Measurements from ENCODE around the gene DIS3L2. TPM values are rescaled to one million over a fixed set of nuclear protein-coding genes. Genes with fewer than 3 reads are reported as not detected.

The DIS3L2 gene
- total RNA-seq, 2 experiments from 2014 or later = 20.2 to 20.6 TPM

DNA sequence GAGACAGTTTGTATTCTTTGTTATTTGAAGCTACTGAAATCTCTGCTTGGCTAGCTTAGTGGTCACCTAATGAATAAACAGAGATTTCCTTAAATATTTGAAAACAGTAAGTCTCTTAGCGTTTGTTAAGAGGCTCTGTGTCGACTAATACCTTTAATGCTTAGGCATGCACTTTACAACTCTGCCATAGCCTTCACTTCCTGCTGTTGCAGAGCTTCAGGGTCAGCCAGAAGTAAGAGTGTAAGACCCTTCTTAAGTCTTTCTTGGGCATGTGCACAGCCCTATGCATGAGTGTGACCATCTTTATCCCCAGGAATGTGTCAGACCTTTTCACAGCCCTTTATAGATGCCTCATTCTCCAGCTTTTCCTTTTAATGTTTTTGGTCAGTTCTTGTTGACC lies 221.8 kb downstream of the DIS3L2 start:
- no peak for DNase-seq (ENCODE audit: low spot score)
- POLR2A ChIA-PET = interaction anchor here (0.7 kb wide), 1 partner anchor 66 kb away, joined by 3 read pairs; no protein-coding TSS in a partner anchor
- Histone ChIP-seq H3K4me2 (ENCODE audit: low read length) (no peak overlapping the region), H3K36me3 (ENCODE audit: insufficient read depth, low read length) (no peaks in the 10 kb centered on the region), H4K20me1 (ENCODE audit: insufficient read depth, low read length) (no peaks in the 10 kb centered on the region), H3K9me2 (ENCODE audit: insufficient read depth, low read length) (no peaks in the 10 kb centered on the region), H3K27ac (ENCODE audit: low read depth, low read length, poor library complexity, severe bottlenecking) (no peak overlapping the region), H3K4me1 (ENCODE audit: insufficient read depth, low read length, poor library complexity, severe bottlenecking) (no peaks in the 10 kb centered on the region), H2AFZ (ENCODE audit: low read length) (no peak overlapping the region), H3K79me2 (ENCODE audit: insufficient read depth, low read depth, low read length) (no peaks in the 10 kb centered on the region), H3K9me3 (ENCODE audit: low read length) (no peaks in the 10 kb centered on the region), H3K4me3 (ENCODE audit: low read depth, low read length, poor library complexity, severe bottlenecking) (no peak overlapping the region)
- BruUV-seq (replicated peaks) = no TSS peak
- TF ChIP-seq, protein P1, sequence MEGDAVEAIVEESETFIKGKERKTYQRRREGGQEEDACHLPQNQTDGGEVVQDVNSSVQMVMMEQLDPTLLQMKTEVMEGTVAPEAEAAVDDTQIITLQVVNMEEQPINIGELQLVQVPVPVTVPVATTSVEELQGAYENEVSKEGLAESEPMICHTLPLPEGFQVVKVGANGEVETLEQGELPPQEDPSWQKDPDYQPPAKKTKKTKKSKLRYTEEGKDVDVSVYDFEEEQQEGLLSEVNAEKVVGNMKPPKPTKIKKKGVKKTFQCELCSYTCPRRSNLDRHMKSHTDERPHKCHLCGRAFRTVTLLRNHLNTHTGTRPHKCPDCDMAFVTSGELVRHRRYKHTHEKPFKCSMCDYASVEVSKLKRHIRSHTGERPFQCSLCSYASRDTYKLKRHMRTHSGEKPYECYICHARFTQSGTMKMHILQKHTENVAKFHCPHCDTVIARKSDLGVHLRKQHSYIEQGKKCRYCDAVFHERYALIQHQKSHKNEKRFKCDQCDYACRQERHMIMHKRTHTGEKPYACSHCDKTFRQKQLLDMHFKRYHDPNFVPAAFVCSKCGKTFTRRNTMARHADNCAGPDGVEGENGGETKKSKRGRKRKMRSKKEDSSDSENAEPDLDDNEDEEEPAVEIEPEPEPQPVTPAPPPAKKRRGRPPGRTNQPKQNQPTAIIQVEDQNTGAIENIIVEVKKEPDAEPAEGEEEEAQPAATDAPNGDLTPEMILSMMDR (conservative IDR thresholded peaks at IDR 0.05; ENCODE audit: low read length) = no peak
- no peak for TF ChIP-seq EZH2phosphoT487 (IDR thresholded peaks at IDR 0.05; ENCODE audit: borderline replicate concordance, low read depth, low read length)
- intact Hi-C loops (cut with micrococcal nuclease; ENCODE audit: unreplicated experiment) = no loop called here
- CTCF ChIA-PET (ENCODE audit: unreplicated experiment) = no interaction called here

DNA sequence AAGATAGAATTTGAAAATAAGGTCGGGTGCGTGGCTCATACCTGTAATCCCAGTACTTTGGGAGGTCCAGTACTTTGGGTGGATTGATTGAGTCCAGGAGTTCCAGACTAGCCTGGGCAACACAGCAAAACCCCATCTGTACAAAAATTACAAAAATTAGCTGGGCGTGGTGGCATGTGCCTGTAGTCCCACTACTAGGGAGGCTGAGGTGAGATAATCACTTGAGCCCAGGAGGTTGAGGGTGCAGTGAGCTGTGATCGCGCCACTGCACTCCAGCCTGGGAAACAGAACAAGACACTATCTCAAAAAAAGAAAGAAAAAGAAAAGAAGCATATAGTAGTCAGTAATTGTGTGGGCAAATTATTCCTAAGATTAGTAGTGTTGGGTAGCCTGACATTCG lies 222.8 kb downstream of the DIS3L2 start:
- H2AFZ ChIP-seq (ENCODE audit: low read length) = no peak overlapping the region
- no peak overlapping the region for H3K4me2 ChIP-seq (ENCODE audit: low read length)
- no peak for DNase-seq (ENCODE audit: low spot score)
- H3K9me3 ChIP-seq (ENCODE audit: low read length) = no peaks in the 10 kb centered on the region
- intact Hi-C loops (cut with micrococcal nuclease; ENCODE audit: unreplicated experiment) = no loop called here
- H3K36me3 ChIP-seq (ENCODE audit: insufficient read depth, low read length) = no peaks in the 10 kb centered on the region
- no peaks in the 10 kb centered on the region for H4K20me1 ChIP-seq (ENCODE audit: insufficient read depth, low read length)
- H3K4me1 ChIP-seq (ENCODE audit: insufficient read depth, low read length, poor library complexity, severe bottlenecking) = no peaks in the 10 kb centered on the region
- POLR2A ChIA-PET = interaction anchor here (0.6 to 1.0 kb wide), 2 partner anchors 78 to 136 kb away, joined by 3 read pairs; no protein-coding TSS in a partner anchor
- no peak overlapping the region for H3K4me3 ChIP-seq (ENCODE audit: low read depth, low read length, poor library complexity, severe bottlenecking)
- TF ChIP-seq, protein P1 (conservative IDR thresholded peaks at IDR 0.05; ENCODE audit: low read length) = no peak
- TF ChIP-seq EZH2phosphoT487 (IDR thresholded peaks at IDR 0.05; ENCODE audit: borderline replicate concordance, low read depth, low read length) = no peak
- BruUV-seq (replicated peaks) = no TSS peak
- CTCF ChIA-PET (ENCODE audit: unreplicated experiment) = no interaction called here
- H3K9me2 ChIP-seq (ENCODE audit: insufficient read depth, low read length) = no peaks in the 10 kb centered on the region
- H3K27ac ChIP-seq (ENCODE audit: low read depth, low read length, poor library complexity, severe bottlenecking) = no peak overlapping the region
- H3K79me2 ChIP-seq (ENCODE audit: insufficient read depth, low read depth, low read length) = no peaks in the 10 kb centered on the region

DNA sequence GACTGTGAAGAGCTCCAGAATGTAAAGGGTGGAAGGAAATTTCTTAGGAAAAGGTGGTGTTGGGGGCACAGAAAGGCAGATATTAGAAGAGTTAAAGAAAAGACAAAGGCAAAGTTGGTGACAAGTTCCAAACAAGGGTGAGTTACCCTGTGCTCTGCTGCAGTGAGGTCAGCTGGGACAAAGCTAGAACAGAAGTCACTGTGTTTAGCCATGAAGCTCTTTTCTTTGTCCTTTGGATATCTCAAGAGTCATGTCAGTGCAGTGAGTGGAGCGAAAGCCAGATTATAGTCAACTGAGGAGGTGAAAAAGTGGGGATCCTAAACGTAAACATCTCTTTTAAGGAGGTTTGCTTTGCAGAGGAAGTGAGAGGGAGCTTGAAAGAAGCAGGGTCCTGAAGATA lies 229.3 kb downstream of the DIS3L2 start:
- intact Hi-C loops (cut with micrococcal nuclease; ENCODE audit: unreplicated experiment) = no loop called here
- ChIA-PET POLR2A (interaction anchor here (1.0 kb wide), 1 partner anchor 14 kb away, joined by 3 read pairs; no protein-coding TSS in a partner anchor), CTCF (ENCODE audit: unreplicated experiment) (no interaction called here)
- no peak overlapping the region for H3K4me2 ChIP-seq (ENCODE audit: low read length)
- TF ChIP-seq, protein P1 (conservative IDR thresholded peaks at IDR 0.05; ENCODE audit: low read length) = no peak
- no peak for TF ChIP-seq EZH2phosphoT487 (IDR thresholded peaks at IDR 0.05; ENCODE audit: borderline replicate concordance, low read depth, low read length)
- BruUV-seq (replicated peaks) = no TSS peak
- H3K4me3 ChIP-seq (ENCODE audit: low read depth, low read length, poor library complexity, severe bottlenecking) = no peak overlapping the region
- H3K4me1 ChIP-seq (ENCODE audit: insufficient read depth, low read length, poor library complexity, severe bottlenecking) = no peaks in the 10 kb centered on the region
- H2AFZ ChIP-seq (ENCODE audit: low read length) = no peak overlapping the region
- H3K27ac ChIP-seq (ENCODE audit: low read depth, low read length, poor library complexity, severe bottlenecking) = no peak overlapping the region
- no peaks in the 10 kb centered on the region for H3K9me2 ChIP-seq (ENCODE audit: insufficient read depth, low read length)
- no peaks in the 10 kb centered on the region for H3K79me2 ChIP-seq (ENCODE audit: insufficient read depth, low read depth, low read length)
- DNase-seq (ENCODE audit: low spot score) = no peak
- no peaks in the 10 kb centered on the region for H3K36me3 ChIP-seq (ENCODE audit: insufficient read depth, low read length)
- peaks cover 8% of the 10 kb centered on the region; the same call in 1 of the 2 replicates for H3K9me3 ChIP-seq (ENCODE audit: low read length)
- no peaks in the 10 kb centered on the region for H4K20me1 ChIP-seq (ENCODE audit: insufficient read depth, low read length)

Data from OCI-LY7 (cell line).